NCI-H460 (cell line): ENCODE data around the gene VAC14. TPM values are rescaled to one million over a fixed set of nuclear protein-coding genes. Genes with fewer than 3 reads are reported as not detected.
A peak's percentile ranks its signal among the peaks of the same experiment; 100 is the strongest.

Experiments used
- DNase-seq: peaks from one replicate; pipeline ENCODE4 v3.0.0-alpha.2; 2016; ENCODE audit warnings: low read depth; ENCODE audit errors: extremely low read depth
- total RNA-seq: library from RNA; depleted of rRNA; stranded (reverse); fragments of >200 nt; shearing (Covaris generic); gene quantifications from 2 replicates; pipeline ENCODE4 v1.2.3, GENCODE V29; 2014

The VAC14 gene
- total RNA-seq, 1 experiment from 2014 or later: 29.8 TPM

DNA sequence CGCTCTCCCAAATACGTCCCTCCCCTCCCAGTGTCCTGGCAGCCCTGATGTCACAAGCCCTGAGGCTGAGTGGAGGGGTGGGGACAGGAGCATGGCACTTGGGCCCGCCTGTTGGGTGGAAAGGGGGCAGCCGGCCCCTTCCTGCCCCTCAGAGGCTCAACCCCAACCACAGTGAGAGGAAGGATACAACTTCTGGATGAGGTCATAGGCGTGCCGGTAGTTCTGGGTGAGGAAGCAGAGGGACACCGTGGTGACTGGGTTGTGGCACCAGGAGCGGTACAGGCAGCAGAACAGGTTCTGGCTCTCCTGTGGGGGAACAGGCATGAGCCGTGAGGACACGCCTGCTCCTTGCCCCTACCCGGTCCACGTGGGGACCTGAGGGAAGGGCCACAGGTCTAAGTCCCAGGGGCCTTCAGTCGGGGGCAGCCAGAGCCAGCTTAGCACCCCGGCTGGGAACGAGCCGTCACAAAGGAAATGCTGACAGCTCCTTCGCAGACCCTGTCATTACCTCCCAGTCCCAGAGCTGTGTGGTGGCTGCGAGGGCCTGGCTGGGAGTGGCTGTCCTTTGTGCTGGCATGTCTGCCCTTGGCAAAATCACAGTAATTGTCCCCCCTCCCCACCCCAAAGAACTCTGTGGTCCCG is 103.9 kb downstream of the VAC14 start:
- DNase-seq: no peak

DNA sequence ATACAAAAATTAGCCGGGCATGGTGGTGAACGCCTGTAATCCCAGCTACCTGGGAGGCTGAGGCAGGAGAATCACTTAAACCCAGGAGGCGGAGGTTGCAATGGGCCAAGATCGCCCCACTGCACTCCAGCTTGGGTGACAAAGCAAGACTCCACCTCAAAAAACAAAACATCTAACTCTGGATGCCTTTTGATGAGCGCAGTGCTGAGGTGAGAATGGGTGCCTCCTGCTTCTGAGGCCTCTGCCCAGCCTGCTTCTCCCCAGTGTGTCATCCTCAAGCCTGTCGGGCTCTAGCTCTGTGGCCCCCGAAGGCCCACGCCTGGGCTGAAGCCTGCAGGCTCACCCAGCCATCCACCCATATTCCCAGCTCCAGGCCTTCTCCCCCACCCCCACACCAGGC is 104.6 kb downstream of the VAC14 start:
- DNase-seq: no peak

DNA sequence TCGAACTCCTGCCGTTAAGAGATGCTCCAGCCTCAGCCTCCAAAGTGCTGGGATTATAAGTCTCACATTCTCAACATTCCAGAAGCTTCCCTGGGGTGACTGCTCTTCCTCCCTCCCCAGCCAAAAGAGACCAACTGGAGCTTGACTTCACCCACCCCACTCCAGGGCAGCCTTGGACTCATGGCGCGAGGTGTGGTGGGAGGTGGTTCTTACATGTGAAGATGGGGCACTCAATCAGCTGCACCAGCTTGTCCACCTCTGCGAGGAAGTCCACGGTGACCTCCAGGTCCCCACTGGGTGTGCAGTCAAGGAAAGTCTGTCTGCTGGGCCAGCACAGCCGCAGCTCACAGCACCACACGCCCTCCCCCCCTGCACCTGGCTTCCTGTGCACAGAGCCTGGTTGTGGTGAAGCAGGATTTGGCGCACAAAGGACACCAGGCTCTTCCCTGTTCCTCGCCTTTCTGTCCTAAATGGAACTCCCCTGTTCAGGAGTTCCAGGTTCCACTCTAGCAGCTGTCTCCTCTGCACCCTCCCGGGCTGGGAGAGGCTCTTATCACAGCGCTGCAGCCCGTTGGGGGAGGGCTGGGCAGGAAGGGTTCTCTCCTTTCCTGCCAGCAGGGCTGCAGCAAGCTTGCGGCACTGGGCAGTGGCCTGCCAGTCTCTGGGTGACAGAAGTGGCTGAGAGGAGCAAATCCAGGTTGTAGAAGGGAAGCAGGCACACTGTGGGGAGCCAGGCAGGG is 105.5 kb downstream of the VAC14 start:
- no peak for DNase-seq

DNA sequence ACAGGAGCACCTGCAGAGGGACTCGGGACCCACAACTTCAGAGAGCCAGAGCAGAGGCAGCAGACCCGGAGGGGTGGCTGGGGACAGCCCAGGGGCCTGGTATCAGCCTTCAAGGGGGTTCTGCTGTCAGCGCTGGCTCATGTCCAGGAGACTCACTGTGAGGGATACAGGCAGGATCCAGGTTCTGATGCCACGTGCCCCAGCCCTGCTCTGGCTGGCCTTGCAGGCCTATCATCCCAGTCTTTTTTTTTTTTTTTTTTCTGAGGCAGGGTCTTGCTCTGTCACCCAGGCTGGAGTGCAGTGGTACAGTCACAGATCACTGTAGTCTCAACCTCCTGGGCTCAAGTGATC is 106.1 kb downstream of the VAC14 start:
- DNase-seq: no peak

DNA sequence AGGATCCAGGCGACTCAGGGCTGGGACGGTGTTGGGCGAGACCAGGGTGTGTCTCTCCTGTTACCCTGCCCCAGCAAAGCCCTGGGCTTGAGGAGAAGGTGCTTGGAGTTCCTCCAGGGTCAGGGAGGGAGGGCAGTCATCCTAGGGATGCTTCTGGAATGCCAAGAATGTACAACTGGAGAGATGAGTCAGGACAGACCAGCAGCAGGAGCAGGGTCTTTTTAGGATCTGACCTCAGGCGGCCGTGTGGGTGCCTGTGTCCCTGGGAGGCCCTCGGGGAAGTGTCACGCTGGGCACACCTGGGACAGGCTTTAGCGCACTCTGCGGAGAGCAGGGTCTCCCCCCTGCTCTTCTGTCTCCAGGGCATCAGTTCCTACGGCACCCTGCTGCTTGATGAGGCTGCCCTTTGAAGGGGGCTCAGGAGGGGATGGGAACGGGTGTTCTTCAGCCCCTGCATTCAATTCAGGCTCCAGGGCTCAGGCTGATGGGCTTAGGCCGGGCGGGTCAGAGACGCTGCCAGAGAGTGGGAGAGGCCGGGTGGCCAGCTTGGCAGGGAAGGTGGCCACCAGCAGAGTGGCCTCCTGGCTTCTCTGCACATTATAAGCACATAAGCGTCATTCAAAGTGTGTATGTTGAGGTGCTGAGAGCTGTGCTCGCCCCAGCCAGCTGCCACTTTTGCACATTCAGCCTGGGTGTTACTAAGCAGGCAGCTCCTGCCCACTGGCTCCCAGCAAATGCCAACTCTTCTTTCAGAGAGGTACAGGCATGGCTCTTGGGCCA is 106.7 kb downstream of the VAC14 start:
- DNase-seq: peak; percentile 30

DNA sequence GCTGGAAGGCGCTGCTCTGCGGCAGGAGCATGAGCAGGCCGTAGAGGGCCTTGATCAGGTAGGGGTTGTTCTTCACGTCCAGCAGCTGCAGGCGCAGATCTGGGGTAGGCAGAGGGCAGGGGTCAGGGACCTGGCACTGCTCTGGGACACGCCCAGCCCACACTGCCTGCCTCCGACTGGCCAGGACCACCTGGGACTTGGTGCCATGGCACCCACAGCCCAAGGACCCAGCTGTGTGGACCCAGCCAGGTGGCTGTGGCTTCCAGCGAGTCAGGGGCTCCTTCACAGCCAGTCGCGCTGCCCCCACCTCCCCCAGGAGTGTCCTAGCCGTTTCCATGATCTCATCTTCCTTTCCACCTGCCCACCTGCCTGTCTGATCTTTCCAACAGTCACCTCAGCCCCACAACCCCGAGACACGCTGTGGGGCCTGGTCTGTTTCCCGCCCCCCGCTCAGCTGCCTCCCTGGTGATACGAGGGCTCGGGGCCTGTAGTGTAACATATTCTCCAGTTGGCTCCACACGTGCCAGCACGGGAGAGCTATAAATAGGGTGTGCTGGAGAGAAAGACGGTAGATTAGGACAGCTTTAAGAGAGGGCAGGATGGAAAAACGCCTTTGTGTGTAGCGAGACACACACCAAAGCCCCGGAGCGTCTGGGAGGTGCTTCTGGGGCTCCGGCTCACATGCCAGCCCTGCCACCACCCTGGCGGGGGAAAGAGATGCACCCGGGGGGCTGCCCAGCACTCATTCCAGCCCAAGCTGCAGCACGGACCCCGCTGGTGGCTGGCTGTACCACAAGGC is 107.9 kb downstream of the VAC14 start:
- no peak for DNase-seq

DNA sequence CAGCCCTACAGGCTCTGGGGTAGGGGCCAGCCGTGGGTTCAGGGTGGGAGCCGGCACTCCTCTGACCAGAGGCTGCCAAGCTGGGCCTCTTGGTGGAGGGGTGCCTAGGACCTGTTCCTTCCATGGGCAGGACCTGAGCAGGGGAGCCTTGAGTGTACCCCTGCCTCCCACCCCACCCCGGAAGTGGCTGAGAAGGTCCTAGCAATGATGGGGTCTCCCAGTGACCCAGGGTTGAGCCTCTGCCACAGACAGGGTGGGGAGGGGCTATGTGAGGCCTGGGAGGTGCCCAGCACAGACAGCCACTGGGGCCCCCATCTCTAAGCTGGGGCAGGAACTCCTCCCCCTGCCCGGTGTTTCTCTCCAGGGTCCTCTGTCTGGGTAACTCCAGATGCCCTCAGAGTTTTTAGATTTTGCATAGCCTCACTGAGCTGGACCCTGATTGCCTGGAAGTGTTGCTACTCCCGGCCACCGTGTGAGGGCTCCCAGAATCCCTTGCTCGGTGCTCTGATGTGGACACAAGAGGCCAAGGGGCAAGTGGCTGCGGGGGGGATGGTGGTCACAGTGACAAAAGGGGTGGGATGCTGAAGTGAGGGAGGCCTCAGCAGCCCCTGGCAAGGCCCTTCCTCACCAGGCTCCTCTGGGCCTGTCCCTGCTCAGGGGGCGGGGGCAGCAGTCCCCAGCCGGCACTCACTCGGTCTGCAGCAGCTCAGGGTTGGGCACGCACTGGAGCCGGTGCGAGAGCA is 108.7 kb downstream of the VAC14 start:
- no peak for DNase-seq

DNA sequence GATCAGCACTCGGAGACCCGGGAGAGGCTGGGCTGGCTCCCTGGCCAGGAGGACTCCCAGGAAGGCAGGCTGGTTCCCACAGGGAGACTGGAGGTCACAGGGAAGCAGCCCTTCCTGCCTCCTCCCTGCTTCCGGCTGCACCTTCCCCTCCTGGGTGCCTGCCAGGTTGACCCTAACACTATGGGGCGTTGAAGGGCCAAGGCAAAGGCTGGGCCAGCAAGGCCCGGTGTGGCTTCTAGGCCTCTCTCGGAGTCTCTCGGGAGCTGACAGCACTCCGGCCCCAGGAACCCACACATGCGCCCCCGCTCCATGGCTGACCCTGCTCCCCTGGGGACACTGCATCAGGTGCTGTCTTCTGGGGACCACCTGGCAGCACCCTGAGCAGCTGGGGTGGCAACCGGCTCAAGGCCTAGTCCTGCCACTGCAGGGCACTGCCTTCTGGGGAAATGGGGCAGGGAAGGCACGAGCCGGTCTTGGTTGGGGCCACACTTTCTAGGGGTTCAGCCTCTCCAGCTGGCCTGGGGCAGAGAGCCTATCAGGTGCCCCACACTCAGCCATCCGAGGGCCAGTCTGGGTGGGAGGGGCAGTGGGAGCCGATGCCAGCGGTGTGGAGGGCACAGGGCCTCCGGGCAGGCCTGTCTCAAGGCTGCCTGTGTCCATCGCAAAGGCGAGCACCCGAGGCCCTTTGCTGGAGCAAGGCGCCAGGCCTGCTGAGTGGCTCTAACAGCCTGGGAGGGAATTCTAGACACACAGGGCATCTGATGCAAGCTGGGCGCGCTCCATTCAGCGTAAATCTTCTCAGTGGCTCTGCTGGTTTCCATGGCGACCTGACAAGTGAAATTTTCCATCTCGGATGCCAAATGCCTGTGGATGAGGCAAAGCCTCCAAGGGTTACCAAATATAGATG is 109.5 kb downstream of the VAC14 start:
- no peak for DNase-seq

DNA sequence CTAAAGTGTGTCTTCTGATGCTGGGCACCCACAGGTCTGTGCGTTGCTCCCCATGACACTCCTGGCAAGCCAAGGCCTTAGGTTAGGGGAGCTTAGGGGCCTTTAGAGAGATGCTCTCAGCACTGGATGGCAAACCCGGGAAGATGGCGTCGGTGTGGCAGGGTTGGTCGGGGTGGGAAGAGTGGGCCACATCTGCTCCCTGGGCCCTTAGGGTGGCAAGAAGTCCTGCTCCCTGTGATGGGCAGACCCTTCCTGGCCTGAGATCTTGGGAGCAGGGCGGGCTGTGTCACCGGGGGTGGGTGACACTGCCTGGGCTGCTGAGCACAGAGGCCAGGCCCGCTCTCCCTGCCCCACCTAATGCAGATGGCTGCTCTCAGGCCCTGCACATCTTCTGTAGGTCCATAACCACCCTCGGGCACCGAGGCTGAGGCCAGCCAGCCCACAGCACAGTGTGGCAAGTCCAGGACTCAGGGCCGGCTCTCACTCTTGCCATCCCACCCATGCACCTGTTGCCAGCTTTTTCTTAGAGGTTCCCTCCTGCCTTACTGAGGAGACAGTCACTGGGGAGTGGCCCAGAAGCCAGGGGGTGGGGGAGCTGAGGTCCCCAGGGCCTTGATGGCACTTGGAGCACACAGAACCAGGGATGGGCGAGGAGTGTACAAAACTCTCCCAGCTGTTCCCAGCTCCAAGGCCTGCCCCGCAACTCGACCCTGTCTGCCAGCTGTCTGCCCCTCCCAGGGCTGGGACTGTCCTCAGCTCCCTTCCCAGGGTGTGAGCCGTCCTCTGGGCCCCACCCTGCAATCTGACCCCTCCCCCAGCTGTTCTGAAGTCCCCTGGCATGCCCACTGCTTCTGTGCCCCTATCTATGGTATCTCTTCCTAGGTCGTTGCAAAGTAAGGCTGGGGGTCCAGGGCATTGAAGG is 110.7 kb downstream of the VAC14 start:
- no peak for DNase-seq

DNA sequence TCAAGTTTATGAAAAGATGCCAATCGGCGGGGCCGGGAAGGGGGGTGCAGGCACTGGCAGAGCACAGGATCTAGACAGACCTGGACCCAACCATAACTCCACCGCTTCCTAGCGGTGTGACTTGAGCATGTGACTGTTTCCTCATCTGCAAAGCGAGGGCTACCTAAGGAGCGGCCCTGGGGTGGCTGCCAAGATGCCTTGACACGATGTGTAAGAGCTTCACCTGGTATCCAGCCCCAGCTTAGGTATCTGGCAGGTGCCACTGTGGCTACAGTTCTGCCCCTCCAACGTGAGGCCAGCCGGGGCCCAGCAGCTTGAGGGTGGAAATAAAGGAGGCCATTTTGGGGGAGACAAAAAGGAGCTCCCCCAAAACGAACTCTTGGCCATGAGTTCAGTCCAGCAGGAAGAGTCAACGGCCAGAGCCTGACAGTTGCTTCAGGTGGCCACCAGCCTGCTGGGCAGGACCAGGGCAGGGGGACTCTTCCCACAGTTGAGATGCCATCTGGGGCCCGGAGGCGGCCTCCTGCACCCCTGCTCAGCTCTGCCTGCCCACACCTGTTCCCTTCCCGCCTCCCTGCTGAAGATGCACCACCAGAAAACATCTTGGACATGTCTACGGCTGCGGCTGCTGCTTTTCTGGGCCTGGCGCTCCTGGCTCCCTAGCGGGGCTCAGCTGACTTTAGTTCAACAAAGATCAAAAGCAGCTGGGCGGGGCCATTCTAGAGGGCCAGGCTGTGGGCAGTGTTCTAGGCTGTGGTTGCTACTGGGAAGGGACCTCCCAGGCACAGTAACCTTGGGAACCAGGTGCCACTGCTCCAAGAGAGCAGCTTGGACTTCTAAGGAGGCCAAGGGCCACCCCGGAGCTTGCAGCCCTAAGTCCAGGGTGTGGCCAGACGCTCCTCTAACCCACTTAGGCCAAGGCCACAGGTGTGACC is 111.7 kb downstream of the VAC14 start:
- DNase-seq: no peak

DNA sequence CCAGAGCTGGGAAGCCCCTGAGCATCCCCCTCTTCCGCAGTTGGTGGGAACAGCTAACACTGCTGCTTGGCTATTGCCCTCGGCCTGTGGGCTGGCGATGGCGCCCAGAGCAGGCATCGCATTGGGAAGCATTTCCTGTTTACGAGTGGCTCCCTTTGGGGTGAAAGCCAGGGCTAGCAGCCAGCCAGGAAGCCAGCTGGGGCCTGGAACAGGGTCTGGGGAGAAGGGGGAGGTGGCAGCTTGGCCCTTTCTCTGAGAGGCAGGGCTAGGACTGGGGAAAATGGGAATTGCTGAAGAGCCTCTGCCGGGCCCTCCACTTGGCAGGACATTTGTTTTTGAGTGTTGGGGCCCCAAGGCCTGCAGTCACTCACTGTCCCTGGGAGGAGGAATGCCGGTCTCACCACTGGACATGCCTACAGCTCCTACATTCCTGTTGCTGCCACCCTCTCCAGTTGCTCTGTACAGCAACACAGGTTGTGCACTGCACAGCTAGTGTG is 112.7 kb downstream of the VAC14 start:
- DNase-seq: no peak

DNA sequence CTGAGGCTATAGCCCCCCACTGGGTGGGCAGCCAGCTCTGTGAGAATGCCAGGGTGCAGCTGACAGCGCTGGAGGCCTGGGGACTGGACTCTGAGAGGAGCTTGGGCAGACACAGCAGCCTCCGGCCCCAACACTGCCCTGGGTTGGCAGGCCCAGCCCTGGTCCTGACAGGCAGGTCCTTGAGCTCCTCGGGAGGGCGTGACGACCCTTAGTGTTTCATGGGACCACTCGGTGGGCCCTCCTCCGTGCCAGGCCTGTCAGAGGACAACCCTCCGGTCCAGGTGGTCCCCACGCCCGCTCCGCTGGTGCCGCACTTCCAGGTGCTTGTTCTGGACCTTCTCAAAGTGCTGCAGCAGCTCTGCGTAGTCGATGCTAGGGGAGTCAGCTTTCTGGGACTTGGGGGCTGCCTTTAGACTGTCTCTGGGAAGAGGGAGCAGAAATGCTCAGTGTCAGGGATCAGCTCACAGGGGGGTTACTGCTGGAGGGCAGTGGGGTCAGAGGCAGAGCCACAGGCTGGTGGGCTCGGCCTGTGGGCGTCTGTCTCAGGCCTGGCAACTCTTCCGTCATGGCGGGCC is 113.2 kb downstream of the VAC14 start:
- DNase-seq: no peak

DNA sequence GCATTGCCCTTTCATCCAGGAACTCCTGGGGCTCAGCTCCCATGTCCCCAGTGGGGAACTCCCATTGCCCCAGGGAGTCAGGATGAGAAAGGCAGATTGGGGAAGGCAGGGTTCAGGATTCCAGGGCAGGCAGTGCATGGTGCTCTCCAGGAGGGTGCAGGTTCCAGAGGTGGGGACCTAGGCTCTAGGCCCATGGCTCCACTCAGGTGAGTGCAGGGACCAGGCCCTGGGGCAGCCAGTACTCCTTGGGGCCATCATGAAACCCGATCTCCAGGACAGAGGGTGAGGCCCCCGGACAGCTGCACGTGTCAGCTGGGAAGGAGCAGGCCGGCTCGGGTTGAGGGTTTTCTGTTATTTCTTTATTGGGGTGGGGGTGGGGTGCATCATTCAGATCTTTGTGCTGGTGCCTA is 113.9 kb downstream of the VAC14 start:
- no peak for DNase-seq

DNA sequence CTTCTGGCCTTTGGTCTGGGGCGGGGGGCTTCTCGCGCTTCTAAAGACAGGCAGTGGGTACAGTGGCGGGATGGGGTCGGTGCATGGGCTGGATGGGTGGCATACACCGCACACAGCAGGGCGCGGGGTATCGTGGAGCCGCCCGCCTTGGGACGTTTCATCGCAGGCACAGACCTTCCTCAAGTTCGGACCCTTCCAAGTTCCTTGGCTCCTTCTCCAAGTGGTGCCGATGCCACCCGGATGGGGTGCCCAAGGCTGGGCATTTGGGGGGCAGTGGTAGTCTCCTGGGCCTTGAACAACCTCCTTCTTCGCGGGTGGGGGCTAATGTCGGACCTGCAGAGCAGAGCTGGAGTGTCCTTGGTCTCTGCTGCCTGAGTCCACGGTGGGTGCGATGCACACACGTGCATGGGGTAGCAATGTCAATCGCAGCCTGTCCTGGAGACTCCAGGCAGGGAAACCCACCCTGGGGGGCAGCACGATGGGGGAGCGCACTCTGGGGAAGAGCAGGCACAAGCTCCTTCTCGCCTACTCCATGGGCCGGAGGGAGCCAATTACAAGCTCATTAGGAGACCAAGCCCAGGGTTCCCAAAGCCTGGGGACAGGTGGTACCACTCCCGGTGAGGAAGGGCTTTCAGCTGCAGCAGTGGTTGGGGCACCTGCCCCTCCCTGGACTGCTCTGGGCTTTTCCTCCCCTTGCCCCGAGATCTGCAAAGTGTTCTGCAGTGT is 114.4 kb downstream of the VAC14 start:
- DNase-seq: no peak

DNA sequence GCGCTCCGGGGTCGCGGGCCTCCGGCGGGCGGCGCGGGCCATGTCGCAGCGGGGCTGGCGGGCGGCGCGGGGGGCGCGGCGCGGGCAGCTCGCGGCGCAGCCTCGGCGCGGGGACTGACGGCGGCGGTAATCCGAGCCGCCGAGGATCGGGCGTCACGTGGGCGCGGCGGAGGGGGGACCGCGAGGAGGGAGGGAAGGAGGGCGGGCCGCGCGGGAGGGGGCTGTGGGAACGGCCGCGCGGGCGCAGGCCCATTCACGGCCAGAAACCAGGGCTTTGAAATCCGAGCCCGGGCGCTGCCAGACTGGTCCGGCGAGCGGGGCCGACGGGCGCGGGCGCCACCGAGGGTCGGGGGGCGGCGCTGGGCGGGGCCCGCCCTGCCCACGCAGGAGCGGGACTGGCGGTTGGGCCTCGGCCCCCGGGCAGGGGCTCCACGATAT is 115.0 kb downstream of the VAC14 start, which contains the start of gene MTSS2:
Gene MTSS2 (minus strand): TSS at position 116 of the 438 bp plus-strand sequence. CDS start 262 bp downstream, outside the sequence.
- peak; percentile 50 for DNase-seq
